ENCODE measurements around the gene NLGN1.

NLGN1 gene

GRCh38 chr3:174102866-174103265, 705.3 kb downstream of the NLGN1 start:
- H3K9me3 Mint-ChIP-seq: no peaks in the 10 kb centered on the region
- H3K4me3 Mint-ChIP-seq: no peak overlapping the region
- TF ChIP-seq CTCF (IDR thresholded peaks at IDR 0.05; ENCODE audit: unreplicated experiment in 3 of 3): no peak
- H3K27me3 Mint-ChIP-seq (ENCODE audit: low read depth): no peaks in the 10 kb centered on the region
- H3K27ac Mint-ChIP-seq: no peak overlapping the region
- H3K36me3 Mint-ChIP-seq (ENCODE audit: low read depth): no peaks in the 10 kb centered on the region
- no peaks in the 10 kb centered on the region for H3K4me1 Mint-ChIP-seq

- Mint-ChIP-seq H3K27ac (no peak overlapping the region), H3K4me1 (no peaks in the 10 kb centered on the region), H3K27me3 (ENCODE audit: low read depth) (no peaks in the 10 kb centered on the region), H3K9me3 (peaks cover 7% of the 10 kb centered on the region), H3K4me3 (no peak overlapping the region), H3K36me3 (ENCODE audit: low read depth) (peaks cover 4% of the 10 kb centered on the region)
- no peak for TF ChIP-seq CTCF (IDR thresholded peaks at IDR 0.05; ENCODE audit: unreplicated experiment in 3 of 3)
Observed at GRCh38 chr3:174110761-174111160, 713.2 kb downstream of the NLGN1 start.

GRCh38 chr3:174111776-174112175, 714.2 kb downstream of the NLGN1 start:
- no peak for TF ChIP-seq CTCF (IDR thresholded peaks at IDR 0.05; ENCODE audit: unreplicated experiment in 3 of 3)
- Mint-ChIP-seq H3K27ac (no peak overlapping the region), H3K27me3 (ENCODE audit: low read depth) (no peaks in the 10 kb centered on the region), H3K4me3 (no peak overlapping the region), H3K9me3 (peaks cover 7% of the 10 kb centered on the region), H3K36me3 (ENCODE audit: low read depth) (peaks cover 4% of the 10 kb centered on the region), H3K4me1 (no peaks in the 10 kb centered on the region)

- peaks cover 7% of the 10 kb centered on the region for H3K9me3 Mint-ChIP-seq
- peaks cover 4% of the 10 kb centered on the region for H3K36me3 Mint-ChIP-seq (ENCODE audit: low read depth)
- H3K4me1 Mint-ChIP-seq: peaks cover 8% of the 10 kb centered on the region
- TF ChIP-seq CTCF (IDR thresholded peaks at IDR 0.05; ENCODE audit: unreplicated experiment in 3 of 3): no peak
- H3K4me3 Mint-ChIP-seq: no peak overlapping the region
- H3K27me3 Mint-ChIP-seq (ENCODE audit: low read depth): no peaks in the 10 kb centered on the region
- no peak overlapping the region for H3K27ac Mint-ChIP-seq
Observed at GRCh38 chr3:174116421-174116820, 718.9 kb downstream of the NLGN1 start.

GRCh38 chr3:174120997-174121396, 723.5 kb downstream of the NLGN1 start:
- peaks cover 25% of the 10 kb centered on the region for H3K4me1 Mint-ChIP-seq
- H3K9me3 Mint-ChIP-seq: no peaks in the 10 kb centered on the region
- no peaks in the 10 kb centered on the region for H3K27me3 Mint-ChIP-seq (ENCODE audit: low read depth)
- no peak for TF ChIP-seq CTCF (IDR thresholded peaks at IDR 0.05; ENCODE audit: unreplicated experiment in 3 of 3)
- H3K36me3 Mint-ChIP-seq (ENCODE audit: low read depth): no peaks in the 10 kb centered on the region
- no peak overlapping the region for H3K4me3 Mint-ChIP-seq
- peak overlapping the region; percentile 62 to 68 (median 63) for H3K27ac Mint-ChIP-seq

- Mint-ChIP-seq H3K4me1 (peaks cover 25% of the 10 kb centered on the region), H3K27me3 (ENCODE audit: low read depth) (no peaks in the 10 kb centered on the region), H3K9me3 (no peaks in the 10 kb centered on the region), H3K27ac (peak overlapping the region; percentile 62 to 68 (median 63)), H3K36me3 (ENCODE audit: low read depth) (no peaks in the 10 kb centered on the region), H3K4me3 (no peak overlapping the region)
- no peak for TF ChIP-seq CTCF (IDR thresholded peaks at IDR 0.05; ENCODE audit: unreplicated experiment in 3 of 3)
Observed at GRCh38 chr3:174122411-174122810, 724.9 kb downstream of the NLGN1 start.
